ENCODE data around the gene GLIPR1.
"Not testable (repeated sequence)": the region's sequence is repeated elsewhere in the genome, so short reads cannot be mapped to it uniquely, and the experiment has no call there.

GLIPR1 gene

DNA sequence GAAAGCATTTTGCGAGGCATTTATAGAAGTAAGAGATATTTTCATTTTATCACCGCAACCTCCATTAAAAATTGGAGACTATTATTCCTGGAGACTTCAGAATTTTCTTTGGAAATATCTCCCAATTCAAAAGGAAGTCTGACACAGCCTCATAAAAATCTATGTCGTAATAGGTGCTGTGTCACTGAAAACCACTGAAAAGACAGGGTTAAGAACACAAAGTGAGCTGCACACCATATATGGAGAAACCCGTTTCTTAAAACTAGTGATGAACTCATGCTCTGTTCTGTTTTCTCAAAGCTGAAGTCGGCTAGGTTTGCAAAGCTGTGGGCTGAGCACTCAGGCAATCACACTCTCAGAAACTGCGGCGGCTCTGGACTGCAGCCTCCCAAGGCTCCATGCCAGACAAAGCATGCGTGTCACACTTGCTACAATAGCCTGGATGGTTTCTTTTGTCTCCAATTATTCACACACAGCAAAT is at the start of gene GLIPR1:
Gene GLIPR1, plus strand, starts transcription at position 287 of the 481 bp plus-strand sequence. Its CDS starts 126 bp downstream, at position 413.
- Mint-ChIP-seq H3K27me3 (ENCODE audit: low read depth) (no peaks in the 10 kb centered on the region), H3K36me3 (ENCODE audit: low read depth) (no peaks in the 10 kb centered on the region), H3K9me3 (no peaks in the 10 kb centered on the region), H3K27ac (peak within 1 kb of the TSS; percentile 29 to 93 (median 84)), H3K4me1 (peaks cover 27% of the 10 kb centered on the region), H3K4me3 (peak within 1 kb of the TSS; percentile 56 to 86 (median 62))
- TF ChIP-seq, protein P1, sequence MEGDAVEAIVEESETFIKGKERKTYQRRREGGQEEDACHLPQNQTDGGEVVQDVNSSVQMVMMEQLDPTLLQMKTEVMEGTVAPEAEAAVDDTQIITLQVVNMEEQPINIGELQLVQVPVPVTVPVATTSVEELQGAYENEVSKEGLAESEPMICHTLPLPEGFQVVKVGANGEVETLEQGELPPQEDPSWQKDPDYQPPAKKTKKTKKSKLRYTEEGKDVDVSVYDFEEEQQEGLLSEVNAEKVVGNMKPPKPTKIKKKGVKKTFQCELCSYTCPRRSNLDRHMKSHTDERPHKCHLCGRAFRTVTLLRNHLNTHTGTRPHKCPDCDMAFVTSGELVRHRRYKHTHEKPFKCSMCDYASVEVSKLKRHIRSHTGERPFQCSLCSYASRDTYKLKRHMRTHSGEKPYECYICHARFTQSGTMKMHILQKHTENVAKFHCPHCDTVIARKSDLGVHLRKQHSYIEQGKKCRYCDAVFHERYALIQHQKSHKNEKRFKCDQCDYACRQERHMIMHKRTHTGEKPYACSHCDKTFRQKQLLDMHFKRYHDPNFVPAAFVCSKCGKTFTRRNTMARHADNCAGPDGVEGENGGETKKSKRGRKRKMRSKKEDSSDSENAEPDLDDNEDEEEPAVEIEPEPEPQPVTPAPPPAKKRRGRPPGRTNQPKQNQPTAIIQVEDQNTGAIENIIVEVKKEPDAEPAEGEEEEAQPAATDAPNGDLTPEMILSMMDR (IDR thresholded peaks at IDR 0.05; ENCODE audit: unreplicated experiment in 3 of 3) = no peak

GRCh38 chr12:75432924-75433323 is 47.6 kb upstream of the GLIPR1 start:
- Mint-ChIP-seq H3K27ac (no peak overlapping the region), H3K4me1 (no peaks in the 10 kb centered on the region), H3K9me3 (peaks cover 42% of the 10 kb centered on the region), H3K4me3 (no peak overlapping the region), H3K27me3 (ENCODE audit: low read depth) (no peaks in the 10 kb centered on the region), H3K36me3 (ENCODE audit: low read depth) (peaks cover 1% of the 10 kb centered on the region)
- TF ChIP-seq, protein P1 (IDR thresholded peaks at IDR 0.05; ENCODE audit: unreplicated experiment in 3 of 3) = no peak

- Mint-ChIP-seq H3K27ac (no peak overlapping the region), H3K9me3 (peaks cover 41% of the 10 kb centered on the region), H3K4me3 (no peak overlapping the region), H3K4me1 (no peaks in the 10 kb centered on the region), H3K27me3 (ENCODE audit: low read depth) (no peaks in the 10 kb centered on the region), H3K36me3 (ENCODE audit: low read depth) (no peaks in the 10 kb centered on the region)
- TF ChIP-seq, protein P1 (IDR thresholded peaks at IDR 0.05; ENCODE audit: unreplicated experiment in 3 of 3) = no peak
Observed at GRCh38 chr12:75437564-75437963, 43.0 kb upstream of the GLIPR1 start.

- Mint-ChIP-seq H3K9me3 (peaks cover 41% of the 10 kb centered on the region), H3K4me3 (no peak overlapping the region), H3K27me3 (ENCODE audit: low read depth) (no peaks in the 10 kb centered on the region), H3K36me3 (ENCODE audit: low read depth) (no peaks in the 10 kb centered on the region), H3K4me1 (no peaks in the 10 kb centered on the region), H3K27ac (no peak overlapping the region)
- TF ChIP-seq, protein P1 (IDR thresholded peaks at IDR 0.05; ENCODE audit: unreplicated experiment in 3 of 3) = no peak
Observed at GRCh38 chr12:75438059-75438754, 42.3 kb upstream of the GLIPR1 start.

- Mint-ChIP-seq H3K27ac (no peak overlapping the region), H3K4me1 (no peaks in the 10 kb centered on the region), H3K9me3 (peaks cover 41% of the 10 kb centered on the region), H3K27me3 (ENCODE audit: low read depth) (no peaks in the 10 kb centered on the region), H3K4me3 (no peak overlapping the region), H3K36me3 (ENCODE audit: low read depth) (no peaks in the 10 kb centered on the region)
- TF ChIP-seq, protein P1 (IDR thresholded peaks at IDR 0.05; ENCODE audit: unreplicated experiment in 3 of 3) = no peak
Observed at GRCh38 chr12:75439048-75439447, 41.5 kb upstream of the GLIPR1 start.

DNA sequence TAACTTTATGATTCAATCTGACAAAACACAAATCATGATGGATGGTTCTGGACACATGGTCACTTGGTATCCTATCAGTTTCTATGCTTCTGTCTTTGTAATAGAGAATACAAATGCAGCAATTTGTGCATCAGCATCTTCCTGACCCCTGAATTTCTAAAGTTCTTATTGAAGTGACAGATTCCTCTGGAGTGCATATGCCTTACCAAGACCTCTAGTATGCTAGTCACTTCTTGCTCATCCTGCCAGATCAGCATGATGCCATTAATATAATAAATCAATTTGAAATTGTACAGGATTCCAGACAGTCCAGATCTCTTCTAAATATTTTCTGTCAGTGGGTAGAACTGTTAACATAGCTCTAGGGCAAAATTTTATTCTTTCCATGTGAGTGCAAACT is 40.6 kb upstream of the GLIPR1 start:
- no peaks in the 10 kb centered on the region for H3K27me3 Mint-ChIP-seq (ENCODE audit: low read depth)
- peaks cover 37% of the 10 kb centered on the region for H3K9me3 Mint-ChIP-seq
- H3K4me3 Mint-ChIP-seq = no peak overlapping the region
- H3K36me3 Mint-ChIP-seq (ENCODE audit: low read depth) = no peaks in the 10 kb centered on the region
- H3K27ac Mint-ChIP-seq = no peak overlapping the region
- TF ChIP-seq, protein P1 (IDR thresholded peaks at IDR 0.05; ENCODE audit: unreplicated experiment in 3 of 3) = no peak
- H3K4me1 Mint-ChIP-seq = no peaks in the 10 kb centered on the region

- H3K4me3 Mint-ChIP-seq; H3K27me3 Mint-ChIP-seq (ENCODE audit: low read depth); H3K36me3 Mint-ChIP-seq (ENCODE audit: low read depth); H3K4me1 Mint-ChIP-seq: not testable (repeated sequence)
- H3K9me3 Mint-ChIP-seq = peaks cover 22% of the 10 kb centered on the region
- peak overlapping the region in 2 of 3 experiments; percentile 46 to 67 for H3K27ac Mint-ChIP-seq
Observed at GRCh38 chr12:75441687-75442449, 38.7 kb upstream of the GLIPR1 start.

- H3K36me3 Mint-ChIP-seq (ENCODE audit: low read depth); H3K27me3 Mint-ChIP-seq (ENCODE audit: low read depth); H3K4me3 Mint-ChIP-seq; H3K4me1 Mint-ChIP-seq: not testable (repeated sequence)
- H3K9me3 Mint-ChIP-seq = peaks cover 20% of the 10 kb centered on the region
- peak overlapping the region in 2 of 3 experiments; percentile 46 to 67 for H3K27ac Mint-ChIP-seq
Observed at GRCh38 chr12:75442454-75442853, 38.1 kb upstream of the GLIPR1 start.
